Erythroblast (primary cell): ENCODE results near the gene SYK.

ENCODE experiments used
- GATA1 ChIP-seq: IDR thresholded peaks from 2 replicates; pipeline ENCODE4 v1.6.1; 2011; ENCODE audit warnings: low read depth, mild to moderate bottlenecking, control low read depth, low read length, moderate library complexity
- POLR2A ChIP-seq: IDR thresholded peaks from 2 replicates; pipeline ENCODE4 v1.6.1; 2011; ENCODE audit warnings: mild to moderate bottlenecking, low read length

DNA sequence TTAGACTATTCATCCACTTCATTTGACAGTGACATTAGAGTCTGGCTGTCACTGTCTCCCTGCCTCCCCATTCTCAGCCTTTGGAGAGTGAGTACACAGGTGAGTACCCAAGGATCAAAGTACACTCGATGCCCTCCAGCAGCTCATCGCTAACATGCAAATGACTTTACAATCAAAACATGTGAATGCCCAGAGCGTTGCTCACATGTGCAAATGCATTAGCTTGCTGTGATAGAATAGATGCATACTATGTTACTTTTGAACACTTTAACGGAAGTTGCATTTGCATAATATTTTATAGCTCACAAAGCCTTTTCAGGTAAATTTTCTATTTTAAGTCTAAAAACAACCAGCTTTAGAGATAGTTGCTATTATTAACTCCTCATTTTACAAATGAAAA is 107.6 kb downstream of the SYK start:
- TF ChIP-seq POLR2A: no peak
- TF ChIP-seq GATA1: no peak
